AG09319 (cell line): ENCODE measurements around the gene CFAP299.

ENCODE experiments used
- DNase-seq: peaks from one replicate; pipeline ENCODE4 v3.0.0-alpha.2; 2010; ENCODE audit warnings: low read depth; ENCODE audit errors: extremely low read depth
- TF ChIP-seq, protein P1 (sequence below): IDR thresholded peaks from 2 replicates; pipeline ENCODE4 v1.5.1; 2011; ENCODE audit warnings: low read depth, mild to moderate bottlenecking, inconsistent platforms, low read length, moderate library complexity

Gene CFAP299

DNA sequence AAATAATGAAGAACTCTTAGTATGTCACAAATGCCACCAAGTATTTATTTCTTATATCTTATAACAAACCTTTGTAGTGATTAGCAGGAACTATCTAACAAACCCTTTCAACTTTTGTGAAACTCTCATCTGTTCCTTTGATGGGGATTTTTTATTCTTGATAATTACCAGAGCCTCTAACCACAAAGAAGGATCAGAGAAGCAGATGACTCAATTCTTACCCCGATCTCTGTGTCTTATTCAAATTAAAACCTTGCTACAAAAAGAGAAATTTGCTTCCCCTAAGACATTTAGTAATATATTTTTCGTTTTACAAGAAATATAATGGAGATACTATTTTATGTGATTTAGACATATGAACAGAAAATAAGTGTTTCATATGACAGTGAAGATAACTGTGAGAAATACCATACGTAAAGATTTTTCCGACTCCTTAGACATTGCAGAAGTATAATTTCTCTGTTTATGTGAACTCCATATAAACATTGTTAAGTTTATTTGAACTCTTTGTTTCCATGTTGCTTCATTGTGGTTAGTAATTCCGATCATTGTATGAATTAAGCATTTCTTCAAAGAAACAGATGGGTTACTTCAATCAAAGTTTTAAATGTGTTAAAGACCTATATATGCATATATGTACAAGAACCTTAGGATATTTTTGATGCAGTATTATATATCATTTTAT is 205.4 kb downstream of the CFAP299 start:
- TF ChIP-seq, protein P1, sequence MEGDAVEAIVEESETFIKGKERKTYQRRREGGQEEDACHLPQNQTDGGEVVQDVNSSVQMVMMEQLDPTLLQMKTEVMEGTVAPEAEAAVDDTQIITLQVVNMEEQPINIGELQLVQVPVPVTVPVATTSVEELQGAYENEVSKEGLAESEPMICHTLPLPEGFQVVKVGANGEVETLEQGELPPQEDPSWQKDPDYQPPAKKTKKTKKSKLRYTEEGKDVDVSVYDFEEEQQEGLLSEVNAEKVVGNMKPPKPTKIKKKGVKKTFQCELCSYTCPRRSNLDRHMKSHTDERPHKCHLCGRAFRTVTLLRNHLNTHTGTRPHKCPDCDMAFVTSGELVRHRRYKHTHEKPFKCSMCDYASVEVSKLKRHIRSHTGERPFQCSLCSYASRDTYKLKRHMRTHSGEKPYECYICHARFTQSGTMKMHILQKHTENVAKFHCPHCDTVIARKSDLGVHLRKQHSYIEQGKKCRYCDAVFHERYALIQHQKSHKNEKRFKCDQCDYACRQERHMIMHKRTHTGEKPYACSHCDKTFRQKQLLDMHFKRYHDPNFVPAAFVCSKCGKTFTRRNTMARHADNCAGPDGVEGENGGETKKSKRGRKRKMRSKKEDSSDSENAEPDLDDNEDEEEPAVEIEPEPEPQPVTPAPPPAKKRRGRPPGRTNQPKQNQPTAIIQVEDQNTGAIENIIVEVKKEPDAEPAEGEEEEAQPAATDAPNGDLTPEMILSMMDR = no peak
- peak; percentile 7 for DNase-seq

DNA sequence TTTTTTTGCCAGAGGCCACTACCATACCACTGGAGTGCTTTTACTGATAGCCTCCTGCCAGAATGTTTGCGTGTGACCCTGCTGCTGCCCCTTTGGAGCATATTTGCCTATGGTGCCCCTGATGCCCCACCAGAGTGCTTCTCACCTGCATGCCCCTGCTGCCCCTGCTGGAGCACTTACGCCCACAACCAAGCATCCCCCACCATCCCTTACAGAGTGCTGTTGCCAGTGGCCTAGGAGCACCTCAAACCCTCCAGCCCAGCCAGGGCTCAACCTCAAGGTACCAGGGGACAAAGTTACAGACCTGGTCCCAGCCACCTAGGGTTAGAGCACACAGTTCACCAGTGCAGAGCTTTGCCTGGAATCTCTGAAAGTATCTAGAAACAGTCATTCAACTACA is 207.2 kb downstream of the CFAP299 start:
- no peak for DNase-seq
- TF ChIP-seq, protein P1 = no peak

DNA sequence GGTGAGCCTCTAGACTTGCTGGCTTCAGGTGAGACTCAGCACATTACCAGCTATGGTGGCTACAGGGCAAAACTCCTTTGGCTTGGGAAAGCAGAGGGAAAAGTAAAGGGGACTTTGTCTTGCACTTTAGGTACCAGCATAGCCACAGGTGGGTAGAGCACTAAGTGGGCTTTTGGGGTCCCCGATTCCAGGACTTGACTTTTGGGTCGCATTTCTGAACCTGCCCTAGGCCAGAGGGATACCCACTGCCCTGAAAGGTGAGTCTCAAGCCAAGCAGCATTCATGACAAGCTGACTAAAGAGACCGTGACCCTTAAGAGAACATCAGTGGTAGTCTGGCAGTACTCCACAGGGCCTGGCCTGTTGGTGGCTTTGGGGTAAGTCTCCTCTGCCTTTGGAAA is 224.8 kb downstream of the CFAP299 start:
- TF ChIP-seq, protein P1 = no peak
- DNase-seq = no peak

DNA sequence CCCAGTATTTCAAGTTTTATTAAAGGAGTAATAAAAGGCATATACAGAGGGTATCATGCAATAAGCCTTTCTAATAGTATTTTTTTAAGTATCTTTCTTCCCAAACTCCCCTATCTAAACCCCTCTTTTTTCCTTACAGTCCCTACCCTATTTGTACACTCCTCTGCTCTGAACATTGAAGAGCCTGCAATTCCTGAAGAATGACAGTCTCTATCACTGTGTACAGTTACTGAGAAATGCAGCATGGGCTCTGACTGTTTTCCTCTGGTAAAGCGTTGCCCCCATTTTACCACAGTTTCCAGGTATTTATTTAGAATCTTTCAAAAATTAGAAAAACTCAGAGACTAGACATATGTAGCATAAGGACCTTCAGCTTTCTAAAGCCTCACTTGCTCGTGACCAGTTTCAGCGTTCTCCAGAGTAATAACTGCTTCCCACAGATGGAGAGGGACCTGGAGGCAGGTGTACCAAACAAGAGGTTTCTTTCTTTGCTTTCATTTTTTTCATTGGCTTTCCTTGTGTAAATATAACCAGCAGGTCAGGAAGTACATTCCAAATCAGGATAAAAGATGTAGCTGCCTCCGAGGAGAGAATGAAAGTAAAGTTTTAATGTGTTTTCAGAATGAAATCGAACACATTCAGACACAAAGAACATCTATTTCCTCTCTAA is 230.8 kb downstream of the CFAP299 start:
- TF ChIP-seq, protein P1 = no peak
- DNase-seq = no peak

DNA sequence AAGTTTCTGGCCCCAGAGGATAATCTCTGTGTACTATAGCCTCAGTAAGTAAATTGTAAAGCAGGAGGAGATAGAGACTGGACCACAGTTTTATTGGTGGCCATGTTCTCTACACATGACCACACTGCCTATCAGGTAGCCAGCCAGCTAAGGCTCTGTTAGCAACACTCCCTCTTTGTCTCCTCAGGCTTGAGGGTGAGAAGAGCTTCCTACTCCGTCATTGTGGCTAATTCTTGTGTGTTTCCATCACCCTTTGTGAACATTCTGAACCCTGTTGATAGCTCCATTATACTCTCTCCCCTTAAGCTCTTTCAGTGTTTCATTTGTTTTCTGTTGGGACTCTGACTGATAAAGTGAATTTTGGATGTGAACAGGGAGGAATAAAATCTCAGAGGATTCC is 233.4 kb downstream of the CFAP299 start:
- TF ChIP-seq, protein P1 = no peak

DNA sequence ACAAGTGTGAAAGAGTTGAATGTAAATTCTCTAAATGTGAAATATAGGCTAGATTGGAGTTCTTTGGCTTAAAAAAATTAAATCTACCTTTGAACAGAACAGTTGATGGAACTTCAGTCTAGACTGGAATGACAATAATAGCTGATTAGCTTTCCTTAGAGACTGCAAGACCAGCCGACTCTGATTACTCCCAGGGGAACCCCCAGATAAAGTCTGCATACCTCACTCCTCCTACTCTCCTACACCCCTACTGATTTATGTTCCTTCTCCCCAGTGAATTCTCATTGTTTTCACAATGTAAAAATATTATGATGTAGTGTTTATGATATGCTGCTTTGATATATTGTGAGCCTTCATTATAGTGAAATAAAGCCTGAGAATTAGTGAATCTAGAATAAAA is 241.3 kb downstream of the CFAP299 start:
- no peak for DNase-seq
- TF ChIP-seq, protein P1 = no peak

More for the DNA sequence above, 233.4 kb downstream of the CFAP299 start:
- DNase-seq = no peak

DNA sequence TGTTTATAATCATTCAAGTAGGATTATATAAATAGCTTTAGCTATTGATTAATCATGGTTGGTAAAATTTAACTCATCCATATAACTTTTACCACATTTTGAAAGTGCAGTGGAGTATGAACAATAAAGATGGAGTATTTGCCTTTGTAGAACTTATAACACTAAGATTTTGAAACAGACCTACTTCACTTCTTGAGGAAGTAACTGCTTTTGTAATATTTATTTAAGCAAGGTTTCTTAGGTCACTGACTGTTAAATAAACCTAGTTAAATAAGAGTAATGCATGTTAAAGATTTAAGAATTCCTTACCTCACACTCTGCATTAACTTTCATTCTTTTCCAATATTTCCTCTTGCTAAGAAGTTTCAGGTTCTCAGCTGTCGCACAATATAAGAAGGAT is 242.5 kb downstream of the CFAP299 start:
- TF ChIP-seq, protein P1 = no peak
- no peak for DNase-seq
